GM12874 (cell line): ENCODE results near the gene TRIM7.

Experiments
- TF ChIP-seq, protein P1 (sequence below): IDR thresholded peaks from 2 replicates; pipeline ENCODE4 v1.5.1; 2011; ENCODE audit warnings: low read depth, mild to moderate bottlenecking, control low read depth, low read length, moderate library complexity; ENCODE audit not compliant: insufficient read depth

TRIM7 gene

DNA sequence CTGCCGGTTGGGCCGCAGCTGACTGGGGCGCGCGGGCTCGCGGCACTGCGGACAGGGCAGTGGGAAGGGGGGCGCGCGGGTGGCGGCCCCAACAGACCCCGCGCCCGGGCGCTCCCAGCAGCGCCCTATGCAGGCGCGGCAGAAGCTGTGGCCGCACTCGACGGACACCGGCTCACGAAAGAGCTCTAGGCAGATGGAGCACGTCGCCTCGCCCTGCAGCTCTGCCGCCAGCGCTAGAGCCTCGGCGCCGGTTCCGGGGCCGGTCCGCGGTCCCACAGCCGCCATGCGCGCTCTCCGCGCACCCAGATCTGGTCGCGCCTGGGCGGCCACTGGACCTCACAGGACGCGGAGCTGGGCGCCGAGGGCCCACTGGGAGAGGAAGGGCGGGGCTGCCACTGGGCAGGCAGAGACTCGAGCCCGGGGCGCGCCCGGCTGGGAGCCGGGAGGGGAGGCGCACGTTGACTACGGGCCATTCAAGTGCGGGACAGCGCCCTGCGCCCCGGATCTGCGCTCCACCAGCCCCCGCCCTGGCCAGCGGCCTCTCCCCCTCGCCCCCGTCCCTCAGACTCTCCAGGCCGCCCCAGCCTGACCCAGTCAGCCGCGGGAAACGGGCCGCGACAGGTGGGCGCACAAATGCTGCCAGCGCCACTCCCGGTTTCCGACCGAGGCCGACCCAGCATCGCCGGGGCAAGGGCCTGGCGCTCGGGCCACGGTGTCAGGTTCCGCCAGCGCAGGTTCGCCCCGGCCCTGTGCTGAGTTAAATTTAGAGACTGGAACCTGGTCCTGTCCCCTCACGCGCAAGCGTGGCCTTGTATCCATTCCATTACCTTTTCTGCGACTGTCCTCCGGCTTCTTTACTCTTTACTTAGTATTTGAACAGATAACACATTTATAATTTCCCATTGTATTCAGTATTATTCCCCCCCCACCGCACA lies at the start of gene TRIM7:
Gene TRIM7 (minus strand): TSS at position 371 of the 935 bp plus-strand sequence. CDS start 86 bp downstream, at position 285.
- TF ChIP-seq, protein P1, sequence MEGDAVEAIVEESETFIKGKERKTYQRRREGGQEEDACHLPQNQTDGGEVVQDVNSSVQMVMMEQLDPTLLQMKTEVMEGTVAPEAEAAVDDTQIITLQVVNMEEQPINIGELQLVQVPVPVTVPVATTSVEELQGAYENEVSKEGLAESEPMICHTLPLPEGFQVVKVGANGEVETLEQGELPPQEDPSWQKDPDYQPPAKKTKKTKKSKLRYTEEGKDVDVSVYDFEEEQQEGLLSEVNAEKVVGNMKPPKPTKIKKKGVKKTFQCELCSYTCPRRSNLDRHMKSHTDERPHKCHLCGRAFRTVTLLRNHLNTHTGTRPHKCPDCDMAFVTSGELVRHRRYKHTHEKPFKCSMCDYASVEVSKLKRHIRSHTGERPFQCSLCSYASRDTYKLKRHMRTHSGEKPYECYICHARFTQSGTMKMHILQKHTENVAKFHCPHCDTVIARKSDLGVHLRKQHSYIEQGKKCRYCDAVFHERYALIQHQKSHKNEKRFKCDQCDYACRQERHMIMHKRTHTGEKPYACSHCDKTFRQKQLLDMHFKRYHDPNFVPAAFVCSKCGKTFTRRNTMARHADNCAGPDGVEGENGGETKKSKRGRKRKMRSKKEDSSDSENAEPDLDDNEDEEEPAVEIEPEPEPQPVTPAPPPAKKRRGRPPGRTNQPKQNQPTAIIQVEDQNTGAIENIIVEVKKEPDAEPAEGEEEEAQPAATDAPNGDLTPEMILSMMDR = no peak

DNA sequence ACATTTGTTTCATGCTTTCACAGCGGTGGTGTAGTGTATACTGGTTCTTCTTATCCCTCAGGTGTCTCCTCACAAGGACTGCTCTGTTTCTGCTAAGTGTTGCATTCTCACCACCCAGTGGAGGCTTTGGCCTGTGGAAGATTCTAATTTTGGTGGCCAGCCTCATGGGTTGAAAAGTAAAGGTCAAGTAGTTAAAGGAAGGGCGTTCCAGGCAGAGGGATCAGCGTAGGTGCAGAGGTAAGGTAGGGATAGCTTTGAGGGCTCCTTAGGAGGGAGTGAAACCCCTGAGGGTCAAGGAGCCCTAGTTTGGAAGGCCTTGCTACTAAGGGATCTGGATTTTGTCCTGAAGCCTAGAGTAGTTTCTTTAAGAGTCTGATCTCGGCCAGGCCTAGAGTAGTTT lies 43.3 kb upstream of the TRIM7 start:
- TF ChIP-seq, protein P1 = no peak

DNA sequence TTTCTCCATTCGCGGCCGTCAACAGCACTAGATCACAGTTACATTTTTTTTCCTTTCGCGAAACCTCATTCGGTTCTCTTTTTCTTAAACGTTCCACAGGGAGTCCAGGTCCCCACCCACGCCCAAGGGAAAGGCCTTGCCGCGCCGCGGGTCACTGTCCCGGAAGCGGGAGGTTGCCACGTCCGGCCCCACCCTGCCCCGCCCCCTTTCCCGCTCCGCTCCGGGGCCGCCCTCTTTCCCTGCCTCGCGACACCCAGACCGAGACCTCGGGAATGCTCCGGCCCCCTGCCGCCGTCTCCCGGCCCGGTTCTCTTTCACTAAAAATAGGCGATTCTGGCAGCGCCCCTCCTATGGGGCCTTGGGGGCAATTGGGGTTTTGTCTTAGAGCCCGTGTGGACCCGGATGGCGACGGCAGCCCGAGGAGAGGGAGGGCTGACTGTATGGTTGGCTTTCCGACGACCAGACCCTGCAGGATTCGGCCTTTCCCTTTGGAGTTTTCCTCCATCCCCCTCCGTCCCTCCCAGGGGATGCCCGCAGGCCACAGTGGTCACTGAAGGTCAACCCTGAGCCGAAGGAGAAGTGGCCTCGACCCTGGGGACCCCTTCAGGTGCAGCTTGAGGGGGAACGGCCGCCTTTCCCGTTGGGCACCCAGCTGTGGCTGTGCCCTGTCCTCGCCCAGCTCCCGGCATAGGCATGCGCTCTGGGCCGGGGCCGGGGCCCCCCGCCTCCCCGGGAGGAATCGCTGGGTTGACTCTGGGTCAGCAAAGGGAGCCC lies 41.5 kb upstream of the TRIM7 start:
- TF ChIP-seq, protein P1 = no peak

DNA sequence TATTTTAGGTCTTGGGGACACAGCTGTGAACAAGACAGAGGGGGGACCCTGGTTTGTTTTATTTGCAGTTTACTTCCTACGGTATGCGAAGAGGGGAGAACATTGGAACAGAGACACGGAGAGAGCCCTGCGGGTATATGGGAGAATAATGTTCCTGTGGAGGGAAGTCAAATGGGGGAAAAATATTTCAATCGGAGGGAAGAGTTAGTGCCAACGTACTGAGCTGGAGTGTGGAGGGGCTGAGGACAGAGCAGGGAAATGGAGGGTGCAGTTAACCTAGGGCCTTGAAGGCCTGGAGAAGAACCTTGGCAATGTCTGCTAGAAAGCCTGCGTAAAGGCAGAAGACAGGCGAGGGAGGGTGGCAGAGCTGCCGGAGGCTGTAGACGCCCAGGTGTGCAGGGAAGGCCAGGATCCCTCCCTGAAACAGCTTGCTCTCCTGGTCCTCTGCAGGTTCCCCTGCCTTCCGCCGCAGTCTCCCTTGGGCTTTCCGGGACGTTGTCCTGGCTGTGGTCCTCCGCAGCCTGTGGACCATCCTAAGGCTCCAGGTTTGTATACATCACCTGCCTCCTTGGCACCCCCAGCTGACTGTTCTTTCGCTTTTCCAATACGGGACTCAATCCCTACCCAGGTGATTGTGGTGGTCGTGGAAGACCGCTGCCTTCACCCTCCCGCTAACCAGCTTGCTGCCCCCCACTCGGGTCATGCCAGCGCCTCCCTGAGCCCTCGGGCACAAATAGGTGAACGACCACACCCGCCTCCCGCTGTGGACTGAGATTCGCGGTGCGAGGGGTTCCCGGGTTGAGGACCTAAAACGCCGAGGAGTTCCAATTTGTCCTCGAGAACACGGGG lies 40.7 kb upstream of the TRIM7 start:
- TF ChIP-seq, protein P1 = no peak

DNA sequence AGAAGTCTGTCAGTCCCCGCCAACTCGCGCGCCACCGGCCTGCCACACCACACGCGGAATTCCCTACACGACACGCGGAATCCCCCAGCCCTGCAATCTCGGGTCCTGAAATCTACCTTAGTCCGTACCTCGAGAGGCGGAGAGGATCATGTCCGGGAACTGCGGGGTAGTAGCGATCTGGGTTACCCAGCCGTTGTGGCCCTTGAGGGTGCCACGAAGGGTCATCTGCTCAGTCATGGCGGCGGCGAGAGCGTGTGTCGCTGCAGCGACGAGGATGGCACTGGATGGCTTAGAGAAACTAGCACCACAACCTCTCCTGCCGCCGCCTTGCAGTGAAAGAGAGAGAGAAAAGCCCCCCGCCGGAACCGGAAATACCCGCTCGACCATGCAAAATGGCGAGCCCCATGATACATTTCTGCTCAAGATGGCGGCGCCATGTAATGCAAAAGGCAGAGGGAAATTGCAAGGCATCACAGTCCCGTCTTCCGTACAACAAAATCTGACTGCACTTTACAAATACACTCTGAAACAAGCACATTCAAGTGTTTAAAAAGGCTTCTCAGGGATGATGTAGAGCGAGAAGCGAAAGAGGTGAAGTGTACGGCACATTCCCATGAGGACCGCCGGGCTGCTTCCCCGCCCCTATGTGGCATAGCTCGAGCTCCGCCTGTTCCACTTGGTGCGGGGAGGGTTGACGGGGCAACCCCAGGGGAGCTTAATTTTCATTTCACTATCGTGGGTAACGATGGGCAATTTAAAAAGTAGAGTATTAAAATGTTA lies 38.8 kb upstream of the TRIM7 start, which contains the start of gene RACK1:
Gene RACK1 (minus strand): TSS at position 343 of the 780 bp plus-strand sequence. CDS start 106 bp downstream, at position 237.
- TF ChIP-seq, protein P1 = no peak

DNA sequence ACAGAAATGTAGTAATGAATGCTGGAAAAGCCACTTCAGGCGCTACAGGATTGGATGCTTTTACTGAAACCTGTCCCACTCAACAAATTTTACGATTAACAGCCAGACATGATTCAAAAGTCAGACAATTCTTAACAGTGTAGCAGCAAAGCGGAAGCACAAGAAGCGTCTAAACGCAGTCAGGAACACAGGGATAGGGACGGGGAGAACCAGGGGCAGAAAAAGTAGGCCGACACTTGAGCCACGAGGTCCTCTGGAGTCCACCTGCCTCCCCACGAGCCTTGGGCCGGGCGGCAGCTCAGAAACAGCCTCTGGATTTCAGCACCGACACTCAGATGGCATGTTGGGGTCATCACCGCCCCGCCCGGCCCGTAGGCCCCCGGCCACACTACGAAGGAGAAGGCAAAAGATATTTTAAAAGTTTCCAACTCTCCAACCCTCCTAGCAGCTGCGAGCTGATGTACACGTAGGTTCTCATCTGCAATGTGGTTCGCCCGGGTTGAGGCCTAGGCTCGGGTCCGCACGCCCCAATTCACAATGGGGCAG lies 38.1 kb upstream of the TRIM7 start:
- TF ChIP-seq, protein P1 = no peak
